Stimulated activated CD8-positive, alpha-beta memory T cell treated with anti-CD3 and anti-CD28 coated beads, Interleukin-4, amount 100 ng/mL, for 24 hours (primary cell): Measurements from ENCODE around the gene LRBA.

Source experiments
- DNase-seq: peaks from one replicate; pipeline ENCODE4 v3.0.0-alpha.2; 2020; ENCODE audit warnings: low read depth

Gene LRBA

DNA sequence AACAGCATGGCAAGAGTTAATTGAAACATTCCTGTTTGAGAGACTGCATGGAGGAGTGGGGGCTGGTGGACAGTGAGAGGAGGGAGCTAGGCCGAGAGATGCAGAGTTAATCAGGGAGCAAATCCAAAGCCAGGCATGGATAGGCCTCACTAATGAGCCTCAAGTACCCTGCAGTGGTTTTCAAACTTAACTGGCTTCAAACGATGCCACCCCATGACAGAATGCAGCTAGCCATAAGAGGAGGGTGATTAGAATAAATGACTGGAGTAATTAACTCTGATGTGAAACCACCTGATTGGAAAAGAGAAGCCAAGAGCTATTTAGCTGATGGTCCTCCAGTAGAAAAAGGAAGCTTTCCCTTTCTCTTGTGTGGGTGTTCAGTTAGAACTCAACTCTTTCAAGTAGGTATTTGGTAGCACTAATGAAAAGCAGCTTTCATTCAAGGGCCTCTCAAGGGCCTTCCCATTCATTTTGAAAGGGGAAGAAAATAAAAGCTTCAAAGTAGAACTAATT lies 648.5 kb downstream of the LRBA start:
- DNase-seq, result no peak

DNA sequence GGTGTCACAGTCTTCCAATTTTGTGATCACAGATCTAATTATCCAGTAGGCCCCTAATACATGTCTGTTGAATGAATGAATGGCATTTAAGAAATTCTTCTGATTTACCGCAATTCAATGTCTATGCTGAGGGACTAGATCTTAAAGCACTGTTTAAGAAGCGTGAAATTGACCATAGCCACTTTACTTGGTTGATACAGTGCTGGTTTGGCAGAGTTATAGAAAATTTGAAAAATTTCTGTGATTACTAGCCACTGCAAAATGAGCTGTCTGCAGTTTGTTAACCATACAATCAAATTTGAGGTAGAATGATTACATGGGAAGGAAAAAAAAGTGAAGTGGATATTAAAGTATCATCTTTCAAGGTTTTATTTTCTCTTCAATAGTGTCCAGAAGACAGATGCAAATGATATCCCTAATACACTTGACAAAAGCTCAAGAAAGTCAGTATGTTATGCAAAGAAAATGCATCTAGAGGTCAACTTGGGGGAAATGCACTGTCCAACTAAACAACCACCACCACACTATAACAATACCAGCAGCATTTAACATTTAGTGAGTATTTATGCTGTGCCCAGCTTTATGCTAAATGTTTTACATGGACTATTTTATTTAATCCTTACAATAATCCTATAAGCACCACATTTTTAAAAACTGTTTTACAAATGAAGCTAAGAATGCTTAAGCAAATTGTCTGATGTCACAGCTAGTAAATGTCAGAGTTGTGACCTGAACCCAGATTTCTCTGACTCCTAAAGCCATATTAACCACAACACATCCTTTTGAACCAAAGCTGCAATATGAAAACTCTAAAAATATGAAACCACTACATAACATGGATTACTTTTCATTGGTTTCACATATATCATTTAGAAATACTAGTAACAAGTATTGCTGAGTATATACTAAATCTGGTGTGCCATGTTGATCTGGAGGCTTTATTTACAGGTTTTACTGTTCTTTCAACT lies 651.1 kb downstream of the LRBA start:
- DNase-seq, result no peak

DNA sequence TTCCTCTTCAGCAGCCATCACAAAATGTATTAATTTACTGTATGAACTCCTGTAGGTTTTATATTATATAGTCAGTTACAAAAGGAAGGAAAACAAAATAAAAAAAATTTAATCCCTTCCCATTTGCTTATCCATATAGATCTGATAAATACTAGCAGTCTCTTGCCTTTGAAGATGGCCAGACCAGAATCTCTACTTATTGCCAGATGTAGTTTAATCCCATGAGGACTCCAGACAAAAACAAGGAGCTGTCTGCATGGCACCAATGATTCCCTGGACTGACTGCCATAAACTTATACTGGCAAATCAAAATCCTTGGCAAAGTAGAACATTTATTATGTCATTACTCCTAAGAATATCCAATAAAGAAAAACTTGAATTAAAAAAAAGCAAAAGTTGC lies 656.4 kb downstream of the LRBA start:
- no peak for DNase-seq

DNA sequence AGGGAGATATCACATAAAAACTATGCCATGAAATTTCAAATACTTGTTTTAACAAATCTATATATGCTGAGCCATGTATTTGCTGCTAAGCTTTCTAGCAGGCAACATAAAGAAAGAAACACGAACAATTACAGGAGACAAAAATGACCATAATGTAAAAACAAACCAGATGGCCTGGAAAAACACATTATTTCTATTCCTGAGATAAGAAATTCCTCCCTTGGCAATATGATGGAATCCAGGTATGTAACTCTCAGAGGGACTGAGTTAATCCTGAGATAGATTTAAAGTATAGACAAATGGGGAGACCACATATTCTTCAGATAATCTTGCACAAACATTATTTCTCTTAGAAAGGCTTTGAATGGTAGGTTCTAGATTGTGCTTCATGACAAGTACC lies 657.3 kb downstream of the LRBA start:
- no peak for DNase-seq

DNA sequence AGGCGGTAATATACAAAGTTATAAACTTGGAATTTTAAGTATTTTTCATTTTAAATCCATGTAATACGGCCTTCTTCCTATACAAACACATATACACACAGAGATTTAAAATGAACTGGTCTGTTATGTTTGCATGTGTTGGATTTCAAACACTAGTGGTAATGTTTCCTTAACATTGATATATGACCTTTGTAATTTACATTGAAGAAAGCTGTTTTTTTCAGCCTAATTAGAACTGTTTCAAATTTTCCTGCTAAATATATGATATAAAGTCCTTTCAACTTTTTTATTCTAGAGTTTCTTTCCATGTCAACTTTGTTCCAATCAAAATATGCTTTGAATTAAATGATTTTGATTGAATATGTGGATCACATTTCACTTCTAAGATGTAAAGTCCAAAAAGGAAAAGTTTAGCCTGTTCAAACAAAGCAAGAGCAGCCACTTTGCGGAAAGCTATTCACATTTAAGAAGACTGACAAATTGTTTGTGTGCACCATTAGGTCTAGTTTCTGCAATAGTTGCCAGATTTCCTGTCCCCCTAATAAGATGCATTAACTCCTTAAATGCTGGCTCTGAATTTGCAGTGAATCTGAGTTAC lies 659.1 kb downstream of the LRBA start:
- DNase-seq, result no peak

DNA sequence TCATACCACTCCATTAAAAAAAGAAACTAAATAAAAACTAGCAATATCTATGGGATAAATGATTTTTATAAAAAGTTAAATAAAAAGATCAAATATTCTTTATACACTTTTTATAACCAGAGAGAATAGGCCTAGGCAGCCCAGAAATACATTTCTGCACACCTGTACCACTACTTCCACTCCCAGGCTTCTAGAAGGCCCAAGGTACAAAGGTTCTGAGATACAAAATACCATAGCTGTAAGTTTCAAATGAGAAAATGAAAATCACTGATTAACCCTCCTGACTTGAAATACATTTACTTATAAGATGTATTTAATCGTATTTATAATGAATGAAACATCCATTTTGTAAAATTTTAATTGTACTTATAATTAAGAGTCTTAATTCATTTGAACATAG lies 659.7 kb downstream of the LRBA start:
- no peak for DNase-seq

DNA sequence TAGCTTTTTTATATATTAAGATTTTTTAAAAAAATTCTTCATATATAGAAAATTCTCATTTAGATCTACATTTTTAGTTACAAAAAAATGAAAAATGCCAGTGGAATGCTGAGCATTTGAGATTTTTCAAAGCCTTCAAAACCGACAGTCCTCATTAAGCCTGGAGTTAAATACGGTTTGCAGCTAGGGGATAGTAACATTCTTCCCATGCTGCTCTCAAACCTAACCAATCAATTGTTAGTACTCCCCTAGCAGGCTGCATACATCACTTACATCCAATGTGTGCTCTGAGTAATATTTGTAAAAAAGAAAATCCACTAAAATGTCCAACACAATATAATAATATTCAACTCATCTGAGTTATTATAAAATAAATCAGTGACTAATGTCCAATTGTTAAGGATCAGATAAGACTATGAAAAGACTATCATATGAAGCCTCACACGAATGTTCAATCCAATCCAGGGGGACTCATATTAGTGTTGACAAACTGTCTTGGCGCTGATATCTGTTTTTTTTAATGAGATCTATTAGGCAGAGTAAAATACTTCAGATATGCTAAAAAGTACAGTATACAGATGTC lies 660.8 kb downstream of the LRBA start:
- DNase-seq, result no peak

DNA sequence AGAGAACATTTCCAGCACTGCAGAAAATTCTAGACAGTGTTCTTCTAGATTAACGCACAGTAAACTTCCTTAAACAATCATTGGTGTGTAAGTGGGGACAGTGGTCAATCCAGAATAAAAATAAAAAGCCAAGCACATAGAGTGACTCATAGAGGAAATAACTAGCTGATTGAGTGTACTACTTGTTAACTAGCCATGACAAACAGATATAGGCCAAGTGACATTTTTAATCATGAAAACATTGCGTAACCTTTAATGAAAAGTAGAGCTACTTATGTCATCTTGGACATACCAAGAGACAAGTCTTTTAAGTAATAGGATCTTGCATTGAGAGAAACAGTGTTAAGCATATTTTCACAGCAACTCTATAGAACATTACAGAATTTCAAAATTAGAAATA lies 667.0 kb downstream of the LRBA start:
- DNase-seq, result no peak

DNA sequence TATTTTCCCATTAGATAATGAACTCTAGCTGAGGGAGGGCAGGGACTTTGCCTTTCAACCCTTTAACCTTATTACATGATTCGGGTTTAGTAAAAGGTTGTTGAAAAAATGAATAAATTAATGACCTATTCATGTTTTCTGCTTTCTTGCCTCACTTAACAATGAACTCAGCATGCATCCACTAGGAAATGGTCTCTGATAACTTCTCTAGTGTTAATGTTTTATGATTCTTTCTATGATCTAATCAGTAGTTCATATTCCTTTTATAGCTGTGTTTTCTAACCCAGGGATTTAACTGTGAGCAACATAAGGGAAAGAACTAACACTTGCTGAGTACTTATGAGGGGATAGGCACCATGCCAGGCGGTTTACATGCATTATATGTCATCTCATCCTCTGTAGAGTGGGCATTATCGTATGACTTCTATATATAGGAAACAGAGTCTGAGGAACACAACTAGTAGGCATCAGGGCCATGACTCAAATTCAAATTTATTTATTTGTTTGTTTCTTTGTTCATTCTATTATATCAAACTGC lies 669.8 kb downstream of the LRBA start:
- DNase-seq, result no peak

DNA sequence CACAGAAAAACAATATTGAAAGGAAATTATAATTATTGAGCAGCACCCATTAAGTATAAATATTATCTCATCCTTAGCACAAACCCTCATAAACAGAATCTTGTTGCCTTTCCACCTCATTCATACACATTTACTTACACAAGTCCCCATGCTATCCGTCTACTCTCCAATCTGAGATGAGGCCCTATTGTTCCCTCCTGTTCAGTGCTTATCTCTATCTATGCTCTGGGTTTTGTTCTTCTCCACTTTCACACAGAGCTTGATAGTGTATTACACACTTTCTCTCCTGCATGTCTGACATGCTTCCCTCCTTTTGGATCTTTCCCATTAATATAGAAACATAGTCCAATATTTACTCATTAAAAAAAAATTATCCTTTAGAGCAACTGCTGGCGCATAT lies 671.3 kb downstream of the LRBA start:
- no peak for DNase-seq

DNA sequence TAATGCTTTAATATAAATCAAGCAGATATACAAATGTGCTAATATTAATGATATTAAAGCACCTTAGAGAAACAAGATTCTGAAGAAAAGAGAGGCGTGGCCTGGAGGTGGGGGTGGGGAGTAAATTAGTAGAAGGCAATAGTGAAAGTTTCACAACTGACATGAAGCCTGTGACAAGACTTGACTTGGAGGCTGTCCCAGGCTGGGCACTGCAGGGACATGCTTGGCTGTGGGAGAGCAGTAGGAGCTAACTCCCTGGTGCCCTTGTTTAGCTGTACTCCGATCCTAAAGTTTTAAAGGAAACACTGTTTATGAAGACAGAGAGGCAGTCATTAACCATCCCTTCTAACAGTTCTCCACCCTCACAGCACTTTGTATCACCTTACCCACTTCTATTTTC lies 672.1 kb downstream of the LRBA start:
- no peak for DNase-seq

DNA sequence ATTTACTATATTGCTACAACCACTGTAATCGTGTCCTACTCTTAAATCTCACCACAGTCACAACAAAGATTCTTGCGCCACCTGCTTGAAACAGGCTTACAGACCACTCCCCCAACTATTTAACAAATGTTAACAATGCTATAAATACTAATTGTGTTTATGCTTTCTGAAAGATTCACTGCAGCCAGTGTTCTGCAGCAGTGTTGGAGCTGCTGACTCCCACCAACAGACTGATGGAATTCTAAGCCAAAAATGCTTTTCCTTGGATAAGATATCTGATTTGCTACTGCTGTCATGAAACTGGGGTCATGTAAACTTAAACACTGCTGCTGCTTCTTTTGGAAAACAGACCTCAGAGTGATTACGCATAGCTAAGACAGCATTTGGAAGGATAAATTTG lies 677.4 kb downstream of the LRBA start:
- DNase-seq, result no peak

DNA sequence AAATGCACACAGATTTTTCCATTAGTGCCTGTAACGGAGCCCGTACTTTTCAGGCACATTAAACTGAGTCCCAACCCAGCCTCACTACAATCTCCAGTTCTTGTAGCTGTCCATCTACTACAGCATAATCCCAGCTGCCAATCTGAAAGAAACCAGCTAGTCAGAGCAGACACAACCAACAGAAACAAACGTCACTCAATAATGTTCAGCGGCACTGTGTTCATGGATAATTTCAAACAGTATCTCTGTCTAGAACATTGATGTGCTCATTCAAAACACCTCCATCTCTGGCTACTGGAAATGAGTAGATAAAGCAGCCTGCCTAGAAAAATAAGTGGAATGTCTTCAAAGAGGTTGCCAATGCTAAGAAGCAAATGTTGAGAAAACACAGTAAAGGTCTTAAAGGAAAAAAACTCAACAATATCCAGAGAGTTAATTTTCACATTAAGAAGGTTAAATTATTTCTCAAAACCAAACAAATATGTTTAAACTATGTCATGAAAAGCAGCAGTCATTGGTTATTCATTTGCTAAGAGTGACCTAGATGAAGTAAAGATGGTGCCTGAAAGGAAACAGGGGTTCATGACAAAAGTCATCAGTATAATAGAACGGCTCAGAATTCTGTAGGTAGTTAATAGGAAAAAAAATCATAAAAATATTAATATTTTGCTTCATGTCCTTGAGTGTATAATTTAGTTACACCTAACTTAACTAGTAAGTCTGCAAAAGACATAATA lies 678.2 kb downstream of the LRBA start:
- no peak for DNase-seq

DNA sequence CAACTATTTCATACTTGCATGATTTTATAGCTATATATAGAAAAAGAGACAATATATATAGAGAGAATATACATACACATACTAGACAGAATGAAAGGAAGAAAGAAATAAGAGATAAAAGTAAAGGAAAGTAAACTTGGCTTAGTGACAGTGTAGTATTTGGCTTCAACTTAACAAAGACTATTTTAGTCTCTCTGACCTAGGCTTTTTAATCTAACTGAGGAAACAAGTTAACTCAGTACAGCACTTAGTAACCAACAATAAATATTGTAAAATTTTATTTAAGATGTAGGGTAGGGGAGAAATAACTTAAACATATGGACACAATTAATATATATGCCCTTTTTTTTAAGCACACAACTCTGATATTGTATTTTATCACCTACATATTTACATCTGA lies 682.1 kb downstream of the LRBA start:
- no peak for DNase-seq

DNA sequence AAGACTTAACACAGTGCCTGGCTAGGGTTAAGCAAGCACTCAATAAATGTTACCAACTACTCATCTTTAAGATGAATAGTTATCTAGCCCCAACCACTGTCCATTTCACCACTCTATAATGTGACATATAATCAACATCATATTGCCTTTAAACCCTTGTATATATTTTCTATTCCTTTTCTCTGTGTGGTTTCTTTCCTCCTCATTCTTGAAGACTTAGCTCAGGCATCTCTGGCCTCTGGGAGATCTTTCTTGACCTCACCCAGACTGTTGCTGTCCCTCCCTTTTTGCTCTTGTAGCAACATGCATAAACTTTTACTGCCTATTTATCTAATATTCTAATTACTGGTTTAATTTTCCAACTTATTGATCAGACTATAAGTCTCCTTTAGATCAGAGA lies 683.0 kb downstream of the LRBA start:
- DNase-seq, result no peak

DNA sequence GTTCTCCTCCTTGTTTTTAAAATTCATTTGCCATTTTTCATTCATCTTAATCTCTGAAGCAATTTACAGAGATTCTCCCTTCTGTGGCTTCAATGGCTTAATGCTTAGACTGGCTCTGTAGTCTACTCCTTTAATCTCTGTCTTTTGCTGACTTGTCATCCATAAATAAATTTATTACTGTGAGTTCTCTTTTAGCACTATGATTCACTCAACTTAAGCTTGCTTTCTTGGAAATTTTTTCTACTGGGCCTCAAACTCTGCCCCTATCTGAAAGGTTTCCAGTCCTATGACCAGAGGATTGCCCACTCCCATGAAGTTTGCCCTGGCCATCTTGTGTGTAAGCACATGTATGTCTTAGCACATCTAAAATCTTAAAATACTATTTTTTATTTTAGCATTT lies 685.7 kb downstream of the LRBA start:
- no peak for DNase-seq

DNA sequence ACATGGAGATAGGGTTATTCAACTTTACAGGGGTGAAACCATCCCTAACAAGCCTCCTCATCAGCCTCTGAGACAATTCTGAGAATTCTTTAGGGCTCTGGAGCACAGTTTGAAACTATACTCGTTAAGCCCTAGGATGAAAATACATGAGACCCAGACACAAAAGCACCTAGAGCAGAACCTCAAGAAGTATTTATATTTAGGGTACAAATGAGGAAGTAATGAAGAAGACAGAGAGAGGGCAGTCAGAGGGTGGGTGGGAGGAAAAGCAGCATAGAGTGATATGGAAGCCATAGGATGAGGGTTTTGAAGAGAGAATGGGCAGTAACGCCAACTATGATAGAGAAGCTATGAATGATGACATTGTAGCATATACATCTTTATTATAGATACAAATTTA lies 686.6 kb downstream of the LRBA start:
- DNase-seq, result no peak

DNA sequence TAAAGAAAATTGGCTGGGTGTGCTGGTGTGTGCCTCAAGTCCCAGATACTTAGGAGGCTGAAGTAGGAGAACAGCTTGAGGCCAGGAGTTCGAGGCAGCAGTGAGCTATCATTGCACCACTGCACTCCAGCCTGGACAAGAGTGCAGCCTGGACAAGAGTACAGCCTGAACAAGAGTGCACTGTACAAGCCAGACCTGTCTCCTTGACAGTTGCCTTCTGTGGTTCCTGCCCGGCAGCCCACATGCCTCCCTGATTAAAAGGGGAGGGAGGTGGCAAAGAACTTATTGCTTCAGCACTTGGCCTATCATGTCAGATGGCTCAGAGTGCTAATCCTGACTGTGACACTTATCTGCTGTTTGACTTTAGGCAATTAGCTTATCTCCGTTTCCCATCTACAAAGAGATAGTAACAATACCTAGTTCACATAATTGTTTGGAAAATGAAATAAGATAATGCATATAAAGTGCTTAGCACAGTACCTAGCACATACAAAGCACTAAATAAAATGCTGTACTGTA lies 687.8 kb downstream of the LRBA start:
- no peak for DNase-seq

DNA sequence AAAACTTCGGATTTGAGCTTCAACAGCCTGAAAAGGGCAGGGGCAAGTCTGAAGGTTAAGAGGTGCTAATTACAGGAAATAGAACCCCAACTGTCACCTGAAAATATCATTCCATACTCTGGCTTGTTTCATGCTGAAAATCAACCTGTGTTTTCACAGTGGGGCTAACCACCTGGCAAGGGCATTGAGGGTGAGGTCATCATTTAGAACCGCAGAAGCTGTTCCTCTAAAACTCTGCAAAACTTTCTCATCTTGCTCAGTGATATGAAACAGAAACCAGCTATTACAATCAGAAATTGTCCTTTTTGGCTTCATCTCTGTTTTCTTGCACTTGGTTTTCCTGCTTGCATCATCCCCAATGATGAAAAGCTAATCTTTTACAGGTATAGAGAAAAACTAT lies 689.2 kb downstream of the LRBA start:
- no peak for DNase-seq

DNA sequence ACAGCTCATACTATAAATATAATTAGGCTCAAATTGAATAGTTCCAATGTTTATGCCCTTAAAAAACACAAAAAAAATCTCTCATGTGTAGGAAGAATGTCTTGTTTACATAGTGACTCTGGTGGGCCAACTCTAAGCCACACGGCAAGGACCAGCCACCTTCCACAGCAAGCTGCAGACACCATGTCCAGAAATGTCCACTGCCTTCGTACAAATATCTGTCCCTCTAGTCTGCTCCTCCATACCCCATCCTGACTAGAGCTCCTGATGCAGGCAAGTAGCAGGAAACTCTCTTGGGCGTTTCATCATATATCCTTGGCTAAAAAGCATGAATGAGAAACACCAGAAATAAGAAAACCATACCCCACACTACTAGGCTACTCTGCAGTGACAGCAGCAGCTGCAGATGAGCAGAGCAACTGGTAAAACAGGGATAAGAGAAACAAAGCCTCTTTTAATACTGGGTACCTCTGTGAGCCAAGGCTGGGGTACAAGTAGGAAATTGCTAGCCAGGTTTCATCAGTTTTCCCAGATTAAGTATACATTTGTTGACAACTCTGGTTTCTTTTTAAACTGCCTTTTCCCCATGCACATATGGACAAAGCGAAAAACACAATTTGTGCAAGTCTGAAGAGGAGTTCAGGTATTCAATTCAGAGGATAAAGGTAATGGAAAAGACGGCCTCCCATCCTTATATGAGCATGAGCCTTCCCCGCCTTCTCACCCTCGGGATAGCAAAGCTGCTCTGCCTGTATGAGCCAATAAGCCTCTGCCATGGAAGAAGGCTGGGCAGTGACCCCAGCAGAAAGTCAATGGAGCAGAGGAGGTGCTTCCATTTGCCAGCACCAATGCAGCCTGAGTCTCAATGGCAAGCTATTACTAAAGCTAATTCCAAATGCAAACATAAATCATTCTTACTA lies 691.4 kb downstream of the LRBA start:
- DNase-seq, result no peak

DNA sequence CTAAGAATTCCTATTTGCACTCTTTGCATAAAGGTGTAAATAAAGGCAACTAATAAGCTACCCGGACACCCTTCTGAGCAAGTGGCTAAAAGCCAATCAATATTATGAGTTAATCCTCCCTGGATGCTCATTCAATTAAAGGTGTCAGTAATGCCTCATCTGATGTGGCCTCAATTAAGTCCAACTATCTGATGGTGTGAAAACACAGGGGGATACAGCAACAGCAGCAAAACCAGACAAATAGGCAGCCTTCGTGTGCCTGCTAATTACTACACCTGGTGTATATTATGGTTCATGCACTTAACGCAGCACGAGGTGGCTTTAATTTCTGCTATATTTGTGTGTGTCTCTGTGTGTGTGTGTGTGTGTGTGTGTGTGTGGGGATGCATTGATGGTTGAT lies 692.4 kb downstream of the LRBA start:
- DNase-seq, result no peak
